HEK293 (cell line): ENCODE data around the gene IPCEF1.

Experiments
- CTCF ChIA-PET: fragments of 350-600 bp; formaldehyde crosslinking; extraction: SDS; loops from one replicate; lab custom pipeline; 2021; ENCODE audit warnings: antibody characterized with exemption; lab: Yijun Ruan, JAX
- POLR2A ChIA-PET: fragments of 300-600 bp; formaldehyde crosslinking; extraction: SDS; loops from one replicate; lab custom pipeline; 2020; ENCODE audit warnings: antibody characterized with exemption, inconsistent platforms; lab: Yijun Ruan, JAX
- H3K27ac ChIP-seq: fragments of 200-500 bp; sonication (Bioruptor generic); 2 replicates; pipeline ENCODE4 v1.5.1; 2014; ENCODE audit warnings: low read depth, low read length, control low read depth, inconsistent platforms; ENCODE audit errors: extremely low read depth
- H3K36me3 ChIP-seq, 2 experiments: fragments of 200-500 bp in 1 of 2; sonication (Bioruptor generic) in 1 of 2; 1 replicate in 1 of 2; 2 replicates in 1 of 2; pipeline ENCODE4 v1.5.1; 2014 to 2017; ENCODE audit warnings: inconsistent platforms in 2 of 2, low read length in 2 of 2; ENCODE audit not compliant: control insufficient read depth in 2 of 2, insufficient read depth in 1 of 2
- H3K4me1 ChIP-seq: fragments of 200-500 bp; sonication (Bioruptor generic); 2 replicates; pipeline ENCODE4 v1.5.1; 2014; ENCODE audit warnings: mild to moderate bottlenecking, low read length, inconsistent platforms; ENCODE audit not compliant: control insufficient read depth, insufficient read depth
- H3K4me3 ChIP-seq: 2 replicates; pipeline ENCODE4 v1.5.1; 2011; ENCODE audit warnings: low read depth, mild to moderate bottlenecking, control low read depth, low read length, moderate library complexity
- H3K9me3 ChIP-seq: fragments of 200-500 bp; sonication (Bioruptor generic); 2 replicates; pipeline ENCODE4 v1.5.1; 2014; ENCODE audit warnings: low read depth, low read length, inconsistent platforms; ENCODE audit not compliant: control insufficient read depth, insufficient read depth
- GFI1B ChIP-seq: fragments of 450-650 bp; formaldehyde crosslinking; IDR thresholded peaks from 2 replicates; pipeline ENCODE4 v1.5.1; 2016; ENCODE audit warnings: missing biosample characterization, missing genetic modification characterization
- OVOL3 ChIP-seq: fragments of 450-650 bp; formaldehyde crosslinking; IDR thresholded peaks from 2 replicates; pipeline ENCODE4 v1.5.1; 2016; ENCODE audit warnings: missing biosample characterization, missing genetic modification characterization
- PATZ1 ChIP-seq: fragments of 450-650 bp; formaldehyde crosslinking; IDR thresholded peaks from 2 replicates; pipeline ENCODE4 v1.5.1; 2016; ENCODE audit warnings: missing biosample characterization, missing genetic modification characterization
- PRDM4 ChIP-seq: fragments of 450-650 bp; formaldehyde crosslinking; IDR thresholded peaks from 2 replicates; pipeline ENCODE4 v1.5.1; 2017; ENCODE audit warnings: missing biosample characterization, missing genetic modification characterization
- TCF7L2 ChIP-seq: IDR thresholded peaks from 2 replicates; pipeline ENCODE4 v1.6.1; 2011; ENCODE audit warnings: low read depth, mild to moderate bottlenecking, inconsistent platforms, low read length, moderate library complexity, borderline replicate concordance
- TRIM28 ChIP-seq: IDR thresholded peaks from 2 replicates; pipeline ENCODE4 v1.6.1; 2011; ENCODE audit warnings: low read length, control low read depth, borderline replicate concordance
- ZNF138 ChIP-seq: fragments of 450-650 bp; formaldehyde crosslinking; IDR thresholded peaks from 2 replicates; pipeline ENCODE4 v1.5.1; 2016; ENCODE audit warnings: missing biosample characterization, missing genetic modification characterization, borderline replicate concordance
- ZNF155 ChIP-seq: fragments of 450-650 bp; formaldehyde crosslinking; IDR thresholded peaks from 2 replicates; pipeline ENCODE4 v1.5.1; 2016; ENCODE audit warnings: missing biosample characterization, missing genetic modification characterization
- ZNF174 ChIP-seq: fragments of 450-650 bp; formaldehyde crosslinking; IDR thresholded peaks from 2 replicates; pipeline ENCODE4 v1.5.0; 2017; ENCODE audit warnings: missing biosample characterization, mild to moderate bottlenecking, missing genetic modification characterization
- ZNF341 ChIP-seq: fragments of 450-650 bp; formaldehyde crosslinking; IDR thresholded peaks from 2 replicates; pipeline ENCODE4; 2016; ENCODE audit warnings: low read depth, missing biosample characterization, missing genetic modification characterization
- ZNF48 ChIP-seq: fragments of 450-650 bp; formaldehyde crosslinking; IDR thresholded peaks from 2 replicates; pipeline ENCODE4 v1.5.1; 2016; ENCODE audit warnings: missing biosample characterization, missing genetic modification characterization
- ZNF658 ChIP-seq: fragments of 450-650 bp; formaldehyde crosslinking; IDR thresholded peaks from 2 replicates; pipeline ENCODE4; 2016; ENCODE audit warnings: missing biosample characterization, missing genetic modification characterization
- ZNF677 ChIP-seq: fragments of 450-650 bp; IDR thresholded peaks from 2 replicates; pipeline ENCODE4 v1.5.0; 2018; ENCODE audit warnings: missing biosample characterization, mild to moderate bottlenecking, missing genetic modification characterization, moderate library complexity
- ZNF701 ChIP-seq: fragments of 450-650 bp; formaldehyde crosslinking; IDR thresholded peaks from 2 replicates; pipeline ENCODE4 v1.5.1; 2016; ENCODE audit warnings: missing biosample characterization, missing genetic modification characterization
- ZNF76 ChIP-seq: fragments of 450-650 bp; formaldehyde crosslinking; IDR thresholded peaks from 2 replicates; pipeline ENCODE4; 2016; ENCODE audit warnings: low read depth, missing biosample characterization, missing genetic modification characterization, borderline replicate concordance
- TF ChIP-seq, protein P1 (sequence below): fragments of 450-650 bp; formaldehyde crosslinking; IDR thresholded peaks from 2 replicates; pipeline ENCODE4 v1.5.1; 2016; ENCODE audit warnings: missing biosample characterization, missing genetic modification characterization

IPCEF1 gene

GRCh38 chr6:154230393-154230792 is 126.2 kb downstream of the IPCEF1 start:
- H3K9me3 ChIP-seq = no peaks in the 10 kb centered on the region
- H3K36me3 ChIP-seq = no peaks in the 10 kb centered on the region
- no peaks in the 10 kb centered on the region for H3K4me1 ChIP-seq
- no peak overlapping the region for H3K4me3 ChIP-seq
- H3K27ac ChIP-seq = no peak overlapping the region
- POLR2A ChIA-PET = no interaction called here
- TF ChIP-seq ZNF48 (no peak), PATZ1 (tag by site-specific recombination) (no peak), ZNF174 (tag by site-specific recombination) (no peak)
- CTCF ChIA-PET = no interaction called here

GRCh38 chr6:154229786-154230185 is 126.8 kb downstream of the IPCEF1 start:
- TF ChIP-seq ZNF701 (no peak), ZNF341 (tag by site-specific recombination) (no peak), ZNF138 (no peak), ZNF658 (tag by site-specific recombination) (no peak), GFI1B (tag by site-specific recombination) (no peak), ZNF76 (tag by site-specific recombination) (no peak), ZNF155 (tag by site-specific recombination) (no peak), TCF7L2 (no peak), PRDM4 (tag by site-specific recombination) (no peak), OVOL3 (tag by site-specific recombination) (no peak)
- H3K4me1 ChIP-seq = no peaks in the 10 kb centered on the region
- POLR2A ChIA-PET = no interaction called here
- H3K36me3 ChIP-seq = no peaks in the 10 kb centered on the region
- no peak overlapping the region for H3K27ac ChIP-seq
- no peaks in the 10 kb centered on the region for H3K9me3 ChIP-seq
- no peak overlapping the region for H3K4me3 ChIP-seq
- CTCF ChIA-PET = no interaction called here

DNA sequence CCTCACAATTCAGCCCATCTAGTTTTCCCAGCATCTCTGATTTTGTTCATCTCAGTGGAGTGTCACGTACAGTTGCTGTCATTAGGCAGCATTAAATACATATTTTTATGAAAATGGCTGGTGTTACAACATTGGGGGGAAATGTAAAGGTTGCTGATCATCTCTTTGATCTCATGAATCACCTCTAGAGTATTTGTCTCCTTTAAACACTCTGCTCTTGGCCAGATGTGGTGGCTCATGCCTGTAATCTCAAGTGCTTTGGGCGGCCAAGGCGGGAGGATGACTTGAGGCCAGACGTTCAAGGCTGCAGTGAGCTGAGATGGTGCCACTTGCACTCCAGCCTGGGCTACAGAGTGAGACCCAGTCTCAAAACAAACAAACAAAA is 128.1 kb downstream of the IPCEF1 start:
- Histone ChIP-seq H3K27ac (no peak overlapping the region), H3K4me3 (no peak overlapping the region), H3K4me1 (no peaks in the 10 kb centered on the region), H3K9me3 (no peaks in the 10 kb centered on the region), H3K36me3 (no peaks in the 10 kb centered on the region)
- CTCF ChIA-PET = interaction anchor here (0.6 to 1.1 kb wide), 2 partner anchors 13 to 1633 kb away, joined by 3 read pairs; no protein-coding TSS in a partner anchor
- TF ChIP-seq ZNF677 (tag by site-specific recombination) = no peak
- TF ChIP-seq, protein P1, sequence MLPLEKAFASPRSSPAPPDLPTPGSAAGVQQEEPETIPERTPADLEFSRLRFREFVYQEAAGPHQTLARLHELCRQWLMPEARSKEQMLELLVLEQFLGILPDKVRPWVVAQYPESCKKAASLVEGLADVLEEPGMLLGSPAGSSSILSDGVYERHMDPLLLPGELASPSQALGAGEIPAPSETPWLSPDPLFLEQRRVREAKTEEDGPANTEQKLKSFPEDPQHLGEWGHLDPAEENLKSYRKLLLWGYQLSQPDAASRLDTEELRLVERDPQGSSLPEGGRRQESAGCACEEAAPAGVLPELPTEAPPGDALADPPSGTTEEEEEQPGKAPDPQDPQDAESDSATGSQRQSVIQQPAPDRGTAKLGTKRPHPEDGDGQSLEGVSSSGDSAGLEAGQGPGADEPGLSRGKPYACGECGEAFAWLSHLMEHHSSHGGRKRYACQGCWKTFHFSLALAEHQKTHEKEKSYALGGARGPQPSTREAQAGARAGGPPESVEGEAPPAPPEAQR = no peak
- no peak for TF ChIP-seq TRIM28
- POLR2A ChIA-PET = no interaction called here
